Left kidney (tissue), 2 donors: ENCODE measurements around the gene SLC27A1. TPM values are rescaled to one million over a fixed set of nuclear protein-coding genes. Genes with fewer than 3 reads are reported as not detected.
"Not testable (repeated sequence)": the region's sequence is repeated elsewhere in the genome, so short reads cannot be mapped to it uniquely, and the experiment has no call there.

ENCODE experiments used
- DNase-seq: peaks from one replicate; pipeline ENCODE4 v3.0.0-alpha.2; 2013
- polyA plus RNA-seq: library from polyadenylated mRNA; unstranded; fragments of 120-200 nt; gene quantifications from one replicate; pipeline ENCODE4 v1.2.1, GENCODE V29; 2013; ENCODE audit not compliant: insufficient read length

Gene SLC27A1
- polyA plus RNA-seq, 1 donor: 13.9 TPM

DNA sequence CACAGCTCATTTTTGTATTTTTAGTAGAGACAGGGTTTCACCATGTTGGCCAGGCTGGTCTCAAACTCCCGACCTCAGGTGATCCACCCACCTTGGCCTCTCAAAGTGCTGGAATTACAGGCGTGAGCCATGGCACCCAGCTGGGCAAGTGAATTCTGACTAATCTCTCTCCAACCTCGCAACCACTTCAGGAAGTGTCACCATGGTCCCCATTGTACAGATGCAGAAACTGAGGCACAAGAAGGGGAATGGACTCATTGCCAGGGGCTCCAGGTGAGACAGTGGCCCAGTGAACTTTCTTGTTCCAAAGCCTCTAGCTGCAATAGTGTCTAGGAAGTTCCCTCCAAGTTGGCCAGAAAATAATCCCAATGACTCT, 38.2 kb downstream of the SLC27A1 start:
- not testable (repeated sequence) for DNase-seq

DNA sequence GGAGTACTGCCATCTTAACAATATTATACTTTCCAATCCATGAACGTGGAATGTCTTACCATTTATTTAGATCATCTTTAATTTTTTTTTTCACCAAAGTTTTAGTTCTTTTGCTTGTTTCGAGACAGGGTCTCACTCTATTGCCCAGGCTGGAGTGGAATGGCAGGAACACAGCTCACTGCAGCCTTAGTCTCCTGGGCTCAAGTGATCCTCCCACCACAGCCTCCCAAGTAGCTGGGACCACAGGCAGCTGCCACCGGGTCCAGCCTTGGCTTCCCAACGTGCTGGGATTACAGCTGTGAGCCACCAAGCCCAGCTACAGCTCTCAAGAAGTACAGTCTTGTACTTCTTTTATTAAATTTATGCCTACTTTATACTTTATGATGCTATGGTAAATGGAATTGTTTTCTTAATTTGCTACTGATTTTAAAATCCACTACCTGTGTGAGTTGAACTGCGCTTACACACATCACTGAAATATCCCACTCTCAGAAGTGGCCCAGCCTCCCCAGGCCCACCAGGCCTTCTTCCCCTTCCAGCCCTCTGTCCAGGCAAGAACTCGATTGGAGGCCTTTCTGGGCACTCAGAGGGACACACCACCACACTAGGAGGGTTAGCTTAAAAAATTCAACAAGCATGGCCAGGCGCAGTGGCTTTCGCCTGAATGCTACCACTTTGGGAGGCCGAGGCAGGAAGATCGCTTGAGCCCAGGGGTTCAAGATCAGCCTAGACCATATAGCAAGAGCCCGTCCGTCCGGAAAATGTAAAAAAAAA, 40.1 kb downstream of the SLC27A1 start:
- DNase-seq: no peak

DNA sequence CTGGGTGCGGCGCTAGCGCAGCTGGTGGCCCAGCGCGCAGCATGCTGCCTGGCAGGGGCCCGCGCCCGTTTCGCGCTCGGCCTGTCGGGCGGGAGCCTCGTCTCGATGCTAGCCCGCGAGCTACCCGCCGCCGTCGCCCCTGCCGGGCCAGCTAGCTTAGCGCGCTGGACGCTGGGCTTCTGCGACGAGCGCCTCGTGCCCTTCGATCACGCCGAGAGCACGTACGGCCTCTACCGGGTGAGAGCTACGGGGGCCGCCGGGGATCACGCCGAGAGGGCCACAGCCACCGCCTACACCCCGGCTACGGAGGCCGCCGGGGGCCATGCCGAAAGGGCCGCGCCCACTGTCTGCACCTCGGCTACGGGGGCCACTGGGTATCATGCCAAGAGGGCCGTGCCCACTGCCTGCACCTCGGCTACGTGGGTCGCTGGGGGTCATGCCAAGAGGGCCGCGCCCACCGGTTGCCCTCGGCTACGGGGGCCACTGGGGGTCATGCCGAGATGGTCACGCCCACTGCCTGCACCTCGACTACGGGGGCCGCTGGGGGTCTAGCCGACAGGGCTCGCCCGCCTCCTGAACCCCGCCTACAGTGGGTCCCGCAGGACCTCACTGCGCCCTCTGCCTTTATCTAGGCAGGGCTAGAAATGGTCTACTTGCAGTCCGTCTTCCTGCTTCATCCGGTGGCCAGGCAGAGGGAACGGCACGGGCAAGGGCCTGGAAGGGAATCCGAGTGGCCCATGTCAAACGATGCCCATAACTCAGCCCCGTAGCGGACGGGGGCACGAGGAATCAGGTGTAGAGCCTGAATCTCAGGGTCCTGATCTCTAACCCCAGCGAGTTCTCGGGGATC, 41.6 kb downstream of the SLC27A1 start:
- peak; percentile 69 for DNase-seq

DNA sequence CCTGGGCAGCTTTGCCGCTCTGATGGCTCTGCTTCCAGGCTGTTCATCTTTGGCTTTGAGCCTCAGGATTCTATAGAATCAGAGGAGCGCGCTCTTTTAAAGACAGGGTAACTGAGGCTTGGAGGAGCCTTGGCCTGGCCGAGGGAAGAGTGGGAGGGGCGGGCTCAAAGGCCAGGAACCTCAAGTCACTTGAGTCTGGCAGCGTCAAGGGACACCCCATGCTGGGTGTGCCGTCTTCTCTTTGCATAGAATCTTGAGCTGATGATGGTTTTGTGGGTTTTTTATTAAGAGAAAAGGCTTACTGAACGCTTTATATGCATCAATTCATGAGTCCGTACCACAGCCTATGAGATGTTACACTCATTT, 42.2 kb downstream of the SLC27A1 start:
- DNase-seq: no peak

GRCh38 chr19:17515408-17516149, 45.3 kb downstream of the SLC27A1 start:
- no peak for DNase-seq

DNA sequence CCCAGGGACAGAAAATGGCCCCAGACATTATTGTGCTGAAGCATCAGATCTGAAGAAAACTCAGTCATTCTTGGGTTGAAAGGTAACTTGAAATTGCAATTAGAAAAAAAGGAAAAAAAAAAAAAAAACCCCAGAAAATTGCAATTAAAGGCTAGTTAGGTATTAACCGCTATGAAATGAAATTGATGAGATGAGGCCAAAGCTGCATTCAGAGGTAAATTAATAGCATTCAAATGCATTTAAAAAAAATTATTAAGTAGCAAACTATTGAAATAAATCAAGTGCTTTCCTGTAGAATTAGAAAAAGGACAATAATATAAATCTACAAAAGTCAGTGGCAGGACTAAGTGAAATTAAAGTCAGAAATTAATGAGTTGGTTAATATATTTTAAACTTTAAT, 47.6 kb downstream of the SLC27A1 start:
- DNase-seq: no peak

- DNase-seq: not testable (repeated sequence)
These were observed 48.3 kb downstream of the SLC27A1 start for GRCh38 chr19:17518654-17519053.

- no peak for DNase-seq
These were observed 49.6 kb downstream of the SLC27A1 start for GRCh38 chr19:17519967-17520366.

- no peak for DNase-seq
These were observed 50.5 kb downstream of the SLC27A1 start for GRCh38 chr19:17520865-17521264.

GRCh38 chr19:17522988-17523872, 52.9 kb downstream of the SLC27A1 start:
- no peak for DNase-seq

DNA sequence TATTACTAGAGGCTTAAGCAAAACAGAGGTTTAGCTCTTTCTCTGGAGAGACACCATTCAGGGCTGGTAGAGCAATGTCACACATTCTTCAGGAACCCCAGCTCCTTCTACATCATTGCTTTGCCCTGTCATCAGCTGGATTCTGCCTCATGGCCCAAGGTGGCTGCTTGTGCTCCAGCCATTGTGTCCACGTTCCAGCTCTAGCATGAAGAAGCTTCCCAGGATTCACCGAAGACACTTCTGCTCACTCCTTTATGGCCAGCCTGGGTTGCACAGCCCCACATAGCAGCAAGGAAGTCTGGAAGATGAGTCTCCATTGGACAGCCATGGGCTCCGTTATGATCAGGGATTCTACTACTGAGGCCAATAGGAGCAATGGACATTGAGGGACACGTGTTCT, 54.3 kb downstream of the SLC27A1 start:
- DNase-seq: no peak

GRCh38 chr19:17525141-17525540, 54.8 kb downstream of the SLC27A1 start:
- no peak for DNase-seq

- no peak for DNase-seq
These were observed 56.6 kb downstream of the SLC27A1 start for GRCh38 chr19:17526922-17527321.

DNA sequence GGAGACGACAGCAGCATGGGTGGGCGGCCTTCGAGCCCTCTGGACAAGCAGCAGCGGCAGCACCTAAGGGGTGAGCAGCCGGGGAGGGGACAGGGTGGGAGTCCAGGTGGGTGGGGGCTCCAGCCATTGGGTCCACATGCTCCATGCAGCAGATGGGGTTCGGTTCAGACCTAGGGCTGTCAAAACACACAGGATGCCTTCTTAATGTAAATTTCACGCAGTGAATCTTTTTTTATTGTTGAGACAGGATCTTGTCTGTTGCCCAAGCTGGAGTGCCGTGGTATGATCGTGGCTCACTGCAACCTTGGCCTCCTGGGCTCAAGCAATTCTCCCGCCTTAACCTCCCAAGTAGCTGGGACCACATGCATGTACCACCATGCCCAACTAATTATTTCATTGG, 57.0 kb downstream of the SLC27A1 start:
- DNase-seq: no peak

DNA sequence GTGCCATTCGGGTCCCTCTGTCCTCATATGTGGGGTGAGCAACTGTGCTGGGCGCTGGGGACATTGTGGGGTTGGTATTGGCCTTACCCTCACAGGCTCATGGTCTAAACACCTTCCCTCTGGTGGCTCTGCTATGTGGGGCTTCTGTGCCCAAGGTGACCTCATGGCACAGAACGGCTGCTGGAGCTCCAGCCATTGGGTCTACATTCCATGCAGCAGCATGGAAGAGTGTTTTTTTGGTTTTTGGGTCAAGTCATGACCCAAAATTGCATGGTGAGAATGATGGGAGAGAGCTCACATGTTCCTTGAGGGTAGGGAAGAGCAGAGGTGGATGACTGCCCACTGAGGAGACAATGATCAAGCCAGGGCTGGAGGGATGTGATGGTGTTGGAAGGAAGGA, 58.3 kb downstream of the SLC27A1 start:
- DNase-seq: no peak

DNA sequence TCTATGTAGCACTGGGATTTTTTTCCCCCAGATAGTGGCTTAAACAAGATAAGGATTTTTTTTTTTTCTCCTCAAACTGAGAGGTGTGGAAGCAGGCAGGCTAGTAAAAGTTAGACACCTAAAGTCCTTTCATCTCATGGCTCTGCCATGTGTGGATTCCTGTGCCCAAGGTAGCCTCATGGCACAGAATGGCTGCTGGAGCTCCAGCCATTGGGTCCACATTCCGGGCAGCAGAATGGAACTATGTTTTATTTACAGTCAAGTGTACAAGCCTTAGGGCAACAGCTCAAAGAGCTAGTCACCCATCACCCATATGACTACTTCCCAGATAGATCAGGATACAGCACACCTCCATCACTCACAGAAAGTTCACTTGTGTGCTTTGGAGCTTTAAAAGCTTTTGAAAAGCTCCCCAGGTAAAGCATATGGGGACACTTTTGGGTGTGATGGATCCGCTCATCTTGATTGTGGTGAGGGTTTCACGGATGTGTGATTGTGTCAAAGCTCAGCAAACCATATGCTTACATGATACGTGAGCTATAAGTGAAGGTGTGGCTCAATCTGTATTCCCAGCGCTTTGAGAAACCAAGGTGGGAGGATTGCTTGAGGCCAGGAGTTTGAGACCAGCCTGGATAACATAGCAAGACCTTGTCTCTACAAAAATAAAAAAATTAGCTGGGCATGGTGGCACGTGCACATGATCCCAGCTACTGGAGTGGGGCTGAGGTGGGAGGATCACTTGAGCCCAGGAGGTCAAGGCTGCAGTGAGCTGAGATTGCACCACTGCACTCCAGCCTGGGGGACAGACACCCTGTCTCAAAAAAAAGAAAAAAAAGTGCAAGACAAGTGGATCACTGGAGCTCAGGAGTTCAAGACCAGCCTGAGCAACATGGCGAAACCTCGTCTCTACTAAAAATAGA, 59.2 kb downstream of the SLC27A1 start:
- DNase-seq: no peak

GRCh38 chr19:17530586-17530985, 60.3 kb downstream of the SLC27A1 start:
- no peak for DNase-seq

DNA sequence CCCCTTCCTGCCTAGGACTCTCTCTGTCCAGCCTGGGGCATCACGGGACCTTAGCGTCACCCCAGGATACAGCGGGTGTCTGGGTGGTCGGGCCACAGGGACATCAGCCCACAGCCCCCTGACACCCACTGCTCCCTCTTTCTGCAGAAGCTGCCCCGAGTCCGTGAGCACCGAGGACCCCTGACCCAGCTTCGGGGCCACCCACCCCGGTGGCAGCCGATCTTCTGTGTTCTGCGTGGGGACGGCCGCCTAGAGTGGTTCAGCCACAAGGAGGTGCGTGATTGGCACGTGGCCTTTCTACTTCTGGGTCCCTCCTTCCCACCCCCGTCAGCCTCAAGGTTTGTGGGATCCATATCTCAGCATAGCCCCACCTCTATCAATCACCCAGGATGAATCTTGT, 61.8 kb downstream of the SLC27A1 start:
- DNase-seq: no peak

GRCh38 chr19:17532557-17532956, 62.2 kb downstream of the SLC27A1 start:
- no peak for DNase-seq

DNA sequence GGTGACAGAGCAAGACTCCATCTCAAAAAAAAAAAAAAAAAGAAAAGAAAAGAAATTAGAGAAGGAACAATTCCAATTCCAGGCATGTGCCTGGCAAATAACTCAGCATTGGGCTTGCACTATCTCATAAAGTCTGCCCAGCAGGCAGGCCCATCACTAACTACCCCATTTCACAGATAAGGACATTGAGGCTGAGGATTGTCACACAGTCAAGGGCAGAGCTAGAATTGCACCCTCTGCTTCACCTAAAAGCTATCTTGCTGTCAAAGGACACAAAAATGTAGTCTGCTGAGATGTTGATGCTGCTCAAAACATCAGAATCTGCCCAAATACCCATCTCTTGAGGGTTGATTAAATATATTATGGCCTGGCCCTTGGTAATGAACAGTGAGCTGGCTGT, 64.4 kb downstream of the SLC27A1 start:
- DNase-seq: no peak

DNA sequence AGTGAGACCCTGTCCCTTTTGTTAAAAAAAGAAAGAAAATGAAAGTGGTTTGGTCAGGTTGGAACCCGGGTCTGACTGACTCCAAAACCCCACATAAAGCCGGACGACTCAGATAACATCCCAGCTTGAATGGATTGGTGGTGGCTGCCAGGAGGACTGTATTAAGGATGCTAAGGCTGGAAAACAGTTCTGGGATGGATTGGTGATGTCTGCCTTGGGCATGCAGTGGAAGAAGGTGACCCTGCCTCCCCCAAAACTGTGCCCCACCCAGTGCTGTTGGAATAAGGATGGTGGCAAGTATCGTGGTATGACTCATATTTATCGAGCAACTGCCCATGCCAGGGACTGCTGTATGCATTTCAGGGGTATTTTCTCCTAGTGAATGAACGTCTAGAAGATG, 66.6 kb downstream of the SLC27A1 start:
- DNase-seq: no peak
